HG03066 (cell line): ENCODE data around the gene IRAK3.

Experiments used
- ATAC-seq: cut with Tn5 transposase; IDR thresholded peaks from one replicate; pipeline ENCODE4 v1.9.1; 2021; ENCODE audit warnings: low read depth; ENCODE audit not compliant: unreplicated experiment

Gene IRAK3

DNA sequence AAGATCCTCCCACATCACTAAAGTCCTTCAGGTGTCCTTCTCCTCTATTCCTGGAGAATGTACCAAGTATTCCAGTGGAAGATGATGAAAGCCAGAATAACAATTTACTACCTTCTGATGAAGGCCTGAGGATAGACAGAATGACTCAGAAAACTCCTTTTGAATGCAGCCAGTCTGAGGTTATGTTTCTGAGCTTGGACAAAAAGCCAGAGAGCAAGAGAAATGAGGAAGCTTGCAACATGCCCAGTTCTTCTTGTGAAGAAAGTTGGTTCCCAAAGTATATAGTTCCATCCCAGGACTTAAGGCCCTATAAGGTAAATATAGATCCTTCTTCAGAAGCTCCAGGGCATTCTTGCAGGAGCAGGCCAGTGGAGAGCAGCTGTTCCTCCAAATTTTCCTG lies 58.7 kb downstream of the IRAK3 start:
- ATAC-seq: no peak

DNA sequence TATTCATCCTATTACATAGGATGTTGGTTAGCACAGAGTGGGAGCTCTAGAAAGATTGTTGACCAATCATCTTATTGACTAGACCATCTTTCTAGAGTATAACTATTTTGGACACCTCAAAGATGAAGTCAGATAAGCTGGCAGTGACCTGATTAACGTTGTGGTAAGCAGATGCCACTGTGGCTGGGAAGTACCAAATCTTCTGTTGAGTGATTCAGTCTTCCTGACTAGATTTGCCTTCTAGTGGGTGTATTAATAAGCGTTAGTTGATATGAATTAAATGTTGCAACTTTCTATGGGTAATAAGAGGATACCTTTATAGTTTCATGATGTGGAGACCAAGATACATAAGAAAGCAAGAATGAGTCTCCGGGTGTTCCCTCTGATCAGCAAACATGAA lies 62.0 kb downstream of the IRAK3 start:
- ATAC-seq: no peak

DNA sequence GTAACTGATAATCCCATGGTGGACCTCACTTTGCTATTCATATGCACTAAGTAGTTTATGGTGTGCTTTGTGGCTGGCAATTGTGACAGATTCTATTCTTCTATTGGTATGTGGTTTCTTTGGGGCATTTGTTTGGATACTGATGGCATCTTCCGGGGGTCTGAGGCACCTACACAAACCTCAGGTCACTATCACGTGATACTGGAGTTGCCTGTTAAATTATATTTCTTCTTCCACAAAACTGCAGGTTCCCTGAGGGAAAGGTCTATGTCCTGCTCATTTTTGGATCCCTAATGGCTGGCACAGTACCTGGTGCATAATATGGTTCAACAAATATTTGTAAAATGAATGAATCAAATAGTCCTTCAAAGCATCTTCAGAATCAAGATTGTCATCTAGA lies 63.8 kb downstream of the IRAK3 start:
- ATAC-seq: no peak

DNA sequence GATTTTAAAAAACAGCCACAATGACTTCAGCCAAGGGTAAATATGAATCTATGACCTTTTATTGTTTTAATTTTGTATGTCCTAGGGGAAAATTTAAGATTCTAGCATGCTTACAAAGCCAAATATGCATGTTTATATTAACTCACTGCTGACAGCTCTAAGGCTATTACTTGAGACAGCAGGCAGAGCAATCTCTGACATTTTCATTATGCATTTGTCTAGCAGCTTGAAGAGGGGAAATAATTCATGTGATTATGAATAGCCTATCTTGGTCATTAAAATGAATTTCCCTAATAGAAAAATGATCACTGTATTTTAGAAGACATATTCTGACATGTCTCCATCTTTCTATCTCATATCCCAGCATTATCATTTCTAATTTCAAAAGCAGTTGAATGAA lies 66.7 kb downstream of the IRAK3 start:
- ATAC-seq: no peak

DNA sequence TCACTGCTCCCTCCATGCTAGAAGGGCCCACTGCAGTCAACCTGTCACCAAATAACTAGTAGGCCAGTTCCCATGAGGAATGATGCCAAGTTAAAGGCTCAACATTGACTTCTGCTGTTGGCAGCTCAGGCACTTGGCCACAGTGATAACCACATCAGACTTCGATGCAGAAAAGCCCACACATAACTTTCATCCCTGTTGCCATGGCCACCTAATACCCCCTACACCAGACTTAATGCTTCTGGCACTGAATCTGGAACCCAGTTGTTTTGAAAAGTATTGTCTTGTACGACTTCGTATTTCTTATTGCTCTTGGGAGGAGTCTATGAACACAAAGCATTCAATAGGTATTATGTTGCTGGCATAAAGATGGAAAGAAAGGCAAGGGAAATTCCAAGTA lies 69.0 kb downstream of the IRAK3 start:
- no peak for ATAC-seq

DNA sequence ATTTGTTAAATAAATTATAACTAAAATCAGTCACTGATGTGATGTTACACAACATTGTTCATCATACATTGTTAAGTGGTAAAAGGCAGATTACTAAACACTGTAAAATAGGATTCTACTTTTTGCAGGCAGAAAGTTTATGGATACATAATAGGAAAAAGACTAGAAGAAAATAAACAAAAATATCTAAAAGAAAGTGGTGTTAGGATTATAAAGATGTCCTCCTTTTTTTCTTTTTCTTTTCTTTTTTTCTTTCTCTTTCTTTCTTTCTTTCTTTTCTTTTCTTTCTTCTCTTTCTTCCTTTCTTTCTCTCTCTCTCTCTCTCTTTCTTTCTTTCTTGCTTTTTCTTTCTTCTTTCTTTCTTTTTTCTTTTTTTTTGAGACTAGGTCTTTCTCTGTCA lies 73.7 kb downstream of the IRAK3 start:
- ATAC-seq: no peak

DNA sequence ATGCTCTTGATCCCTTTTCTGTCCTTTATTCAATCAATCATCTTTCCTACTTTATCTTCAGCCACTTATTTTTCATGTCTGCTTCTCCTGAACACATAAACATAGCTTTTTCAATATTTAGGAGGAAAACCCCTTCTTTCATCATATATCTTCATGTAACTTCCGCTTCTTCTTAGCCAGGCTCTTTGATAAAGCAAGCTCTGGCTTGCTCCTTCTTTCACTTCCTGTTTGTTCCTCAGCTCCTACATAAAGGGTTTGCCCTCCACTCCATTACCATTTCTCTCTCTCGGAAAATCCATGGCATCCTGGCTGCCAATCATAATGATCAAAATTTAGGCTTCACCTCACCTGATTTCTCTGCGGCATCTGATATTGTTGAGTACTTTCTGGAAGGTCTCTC lies 79.5 kb downstream of the IRAK3 start:
- no peak for ATAC-seq

DNA sequence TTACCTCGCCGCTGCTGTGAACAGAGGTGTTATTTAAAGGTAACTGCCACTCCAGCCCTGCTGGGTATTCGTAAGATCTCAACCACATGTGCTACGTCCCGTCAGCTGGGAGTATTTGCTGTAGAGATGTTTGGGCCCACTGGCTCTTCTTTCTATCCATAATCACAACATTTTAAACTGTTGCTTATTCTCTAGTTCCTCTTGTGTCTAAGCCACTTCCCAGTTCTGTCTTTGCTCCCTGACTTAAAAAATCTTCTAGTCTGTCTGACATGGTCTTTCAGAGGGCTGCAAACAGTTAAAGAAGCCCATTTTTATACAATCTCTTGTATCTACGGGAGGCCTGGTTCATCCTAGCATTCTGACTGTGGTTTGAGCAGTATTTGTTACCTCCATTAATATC lies 80.1 kb downstream of the IRAK3 start:
- ATAC-seq: no peak

DNA sequence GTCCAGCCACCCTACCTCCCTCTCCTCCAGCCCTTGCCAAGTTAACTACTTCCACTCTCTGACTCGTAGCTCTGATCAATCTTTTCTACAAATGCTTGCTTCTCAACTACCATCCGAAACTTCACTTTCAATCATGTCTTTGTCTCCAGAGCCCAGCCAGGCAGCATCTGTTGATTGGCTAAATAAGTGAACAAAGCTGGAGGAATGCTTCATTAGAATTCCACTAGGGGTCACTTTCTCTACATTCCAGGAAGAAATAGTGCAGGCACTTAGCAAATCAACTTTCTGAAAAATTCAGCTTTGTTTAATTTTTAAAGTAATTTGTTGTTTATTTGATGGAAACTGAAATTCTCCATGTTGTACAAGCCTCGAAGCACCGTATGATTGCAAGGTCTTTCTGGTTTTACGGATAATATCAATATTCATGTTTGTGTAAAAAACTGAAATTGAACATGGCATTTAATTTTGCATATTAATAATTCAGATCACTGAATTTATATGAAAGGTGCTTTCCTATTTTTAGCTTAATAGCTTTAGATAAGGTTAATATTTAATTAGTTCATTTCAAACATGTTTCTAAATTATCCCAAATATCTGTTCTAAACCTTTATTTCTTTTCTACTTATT lies 80.9 kb downstream of the IRAK3 start:
- peak; percentile 76 for ATAC-seq

DNA sequence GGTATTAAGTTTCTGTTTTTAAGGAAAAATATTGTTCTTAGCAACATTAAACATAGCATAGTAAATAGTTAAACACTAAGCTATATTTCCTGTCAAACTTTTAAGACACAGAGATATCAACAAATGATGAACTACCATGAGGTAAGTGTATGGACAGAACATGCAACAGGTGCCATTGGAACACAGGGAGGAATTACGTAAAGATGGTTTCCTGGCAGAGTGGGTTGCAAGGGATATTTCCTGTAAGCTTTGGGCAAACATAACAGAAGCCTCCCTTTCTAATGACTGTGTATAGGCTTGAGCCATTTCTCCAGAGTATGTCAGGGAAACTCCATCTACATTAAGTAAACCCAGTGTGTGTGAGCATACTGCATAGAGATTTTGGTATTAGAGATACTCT lies 81.6 kb downstream of the IRAK3 start:
- ATAC-seq: no peak

DNA sequence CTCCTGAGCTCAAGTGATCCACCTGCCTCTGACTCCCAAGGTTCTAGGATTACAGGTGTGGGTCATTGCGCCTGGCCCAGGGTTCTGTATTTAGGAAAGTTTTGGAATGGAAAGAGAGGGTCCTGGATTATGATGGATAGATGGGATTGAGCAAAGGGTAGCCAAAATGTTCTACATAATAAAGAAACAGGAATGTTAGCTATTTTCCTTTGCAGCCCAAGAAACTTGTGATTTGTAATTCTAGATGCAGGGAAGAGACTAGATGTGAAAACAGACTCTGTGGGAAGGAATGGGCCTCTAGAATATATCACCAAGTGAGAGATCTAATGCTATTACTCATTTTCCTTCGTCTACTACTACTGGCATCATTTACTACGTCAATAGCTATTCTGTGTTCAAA lies 83.6 kb downstream of the IRAK3 start:
- no peak for ATAC-seq

DNA sequence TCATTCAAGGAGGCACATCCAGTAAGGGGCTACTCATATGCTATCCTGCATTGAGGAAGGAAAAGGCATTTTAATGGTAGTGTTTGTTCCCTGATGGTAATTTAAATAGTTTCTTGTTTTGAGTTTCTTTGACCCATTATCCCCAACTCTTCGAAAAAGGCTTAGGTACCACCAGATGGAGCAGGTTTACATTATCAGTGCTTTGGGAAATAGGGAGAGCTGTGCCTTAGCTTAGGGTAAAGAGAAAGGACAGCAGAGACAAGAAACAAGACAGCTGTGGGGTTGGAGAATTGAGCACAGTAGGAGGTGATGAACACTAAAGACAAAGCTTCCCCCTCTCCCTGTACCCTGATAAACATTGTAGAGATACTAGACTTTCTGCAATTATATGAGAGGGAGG lies 84.1 kb downstream of the IRAK3 start:
- ATAC-seq: no peak

DNA sequence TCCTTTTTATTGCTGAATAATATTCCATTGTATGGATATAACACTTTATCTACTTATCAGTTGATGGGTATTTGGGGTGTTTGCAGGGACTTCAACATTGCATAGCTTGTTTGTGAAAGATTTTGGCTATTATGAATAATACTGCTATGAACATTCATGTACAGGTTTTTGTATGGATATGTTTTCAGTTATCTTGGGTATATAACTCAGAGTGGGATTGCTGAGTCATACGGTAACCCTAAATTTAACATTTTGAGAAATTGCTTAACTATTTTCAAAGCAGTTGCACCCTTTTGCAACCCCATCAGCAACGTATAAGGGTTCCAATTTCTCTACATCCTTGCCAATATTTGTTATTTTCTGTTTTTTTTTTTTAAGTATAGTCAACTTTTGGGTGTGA lies 86.0 kb downstream of the IRAK3 start:
- ATAC-seq: no peak

DNA sequence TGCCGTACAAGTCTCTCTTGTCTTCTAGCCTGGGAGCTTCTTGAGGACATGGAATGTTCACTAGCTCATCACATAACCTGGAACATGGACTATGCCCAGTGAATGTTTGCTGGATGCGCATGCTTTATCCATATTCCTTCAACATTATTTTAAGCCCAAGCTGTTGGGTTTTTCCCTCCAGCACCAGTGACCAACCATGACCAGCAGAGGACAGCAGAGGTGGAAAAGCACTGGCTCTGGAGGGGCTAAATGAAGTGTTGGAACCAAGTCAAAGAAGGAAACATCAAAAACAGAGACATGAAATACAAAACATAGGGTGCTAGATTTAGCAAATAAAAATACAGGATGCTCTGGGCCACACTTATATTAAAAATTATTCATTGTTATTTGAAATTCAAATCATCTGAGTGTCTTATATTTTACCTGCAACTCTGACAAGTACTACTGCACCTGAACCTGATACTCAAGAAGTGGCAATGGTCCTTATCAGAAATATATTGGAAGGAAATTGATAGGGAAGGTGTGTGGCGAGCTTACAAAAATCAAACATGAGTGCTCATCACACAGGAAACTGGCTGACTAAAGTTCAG lies 90.2 kb downstream of the IRAK3 start:
- ATAC-seq: no peak

DNA sequence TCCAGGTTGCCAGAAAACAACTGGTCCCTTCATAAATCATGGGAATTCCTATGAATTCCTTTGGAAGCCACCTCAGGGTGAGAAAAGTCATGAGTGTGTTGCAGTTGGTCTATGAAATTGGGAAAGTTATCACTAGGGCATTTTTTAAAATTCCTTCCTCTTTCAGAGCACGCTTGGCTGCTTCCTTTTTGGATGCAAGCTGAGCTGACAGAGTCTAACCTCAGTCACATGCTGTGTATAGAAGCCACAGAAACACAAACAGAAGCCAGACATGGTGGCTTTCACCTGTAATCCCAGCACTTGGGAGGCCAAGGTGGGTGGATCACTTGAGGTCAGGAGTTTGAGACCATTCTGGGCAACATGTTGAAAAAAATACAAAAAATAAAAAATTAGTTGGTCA lies 91.5 kb downstream of the IRAK3 start:
- ATAC-seq: no peak

DNA sequence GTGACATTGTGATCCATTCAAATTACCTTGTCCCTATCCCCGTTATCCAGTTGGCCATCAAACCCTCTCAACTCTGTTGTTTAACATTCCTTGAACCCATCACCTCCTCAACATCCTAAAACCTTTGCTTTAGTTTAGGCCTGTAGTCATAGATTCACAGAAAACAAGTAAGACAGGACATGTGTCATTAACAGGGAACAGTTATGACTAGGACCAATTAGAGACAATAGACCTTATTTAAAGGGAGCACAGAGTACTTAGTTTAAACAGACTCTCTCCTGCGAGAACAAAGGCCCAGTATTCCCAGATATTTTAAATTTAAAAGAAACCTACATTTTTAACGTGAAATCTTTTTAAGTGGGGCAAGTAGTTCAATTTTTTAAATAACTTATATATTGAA lies 93.2 kb downstream of the IRAK3 start:
- no peak for ATAC-seq

DNA sequence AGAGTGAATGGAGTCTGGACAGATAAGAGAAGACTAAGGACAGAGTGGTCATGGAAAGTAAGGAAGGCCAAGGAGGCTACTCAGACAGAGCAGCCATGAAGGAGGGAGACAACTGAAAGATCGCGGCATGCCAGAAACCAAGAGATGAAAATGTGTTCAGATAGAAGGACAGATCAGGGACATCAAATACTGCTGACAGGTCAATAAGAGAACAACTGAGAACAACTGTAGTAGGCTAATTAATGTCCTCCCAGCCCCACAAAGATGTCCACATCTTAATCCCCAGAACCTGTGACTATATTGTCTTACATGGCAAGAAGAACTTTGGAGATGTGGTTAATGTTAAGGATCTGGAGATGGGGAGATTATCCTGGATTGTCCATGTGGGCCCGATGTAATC lies 98.3 kb downstream of the IRAK3 start:
- ATAC-seq: no peak

DNA sequence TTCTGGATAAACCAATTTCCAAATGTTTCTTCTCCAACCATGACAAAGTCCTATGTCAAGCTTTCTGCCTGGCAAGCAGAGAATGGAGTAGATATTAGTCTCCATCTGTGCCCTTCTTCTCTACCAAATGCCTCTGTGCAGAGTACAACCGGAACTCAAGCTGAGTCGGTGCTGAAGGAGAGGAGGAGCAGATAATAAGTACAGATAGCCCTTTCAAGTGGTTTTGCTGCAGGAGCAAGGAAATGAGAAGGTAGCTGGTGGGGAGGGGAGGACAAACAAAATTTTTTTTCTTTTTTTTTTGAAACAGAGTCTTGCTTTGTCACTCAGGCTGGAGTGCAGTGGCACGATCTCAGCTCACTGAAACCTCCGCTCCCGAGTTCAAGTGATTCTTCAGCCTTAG lies 99.1 kb downstream of the IRAK3 start:
- ATAC-seq: no peak

DNA sequence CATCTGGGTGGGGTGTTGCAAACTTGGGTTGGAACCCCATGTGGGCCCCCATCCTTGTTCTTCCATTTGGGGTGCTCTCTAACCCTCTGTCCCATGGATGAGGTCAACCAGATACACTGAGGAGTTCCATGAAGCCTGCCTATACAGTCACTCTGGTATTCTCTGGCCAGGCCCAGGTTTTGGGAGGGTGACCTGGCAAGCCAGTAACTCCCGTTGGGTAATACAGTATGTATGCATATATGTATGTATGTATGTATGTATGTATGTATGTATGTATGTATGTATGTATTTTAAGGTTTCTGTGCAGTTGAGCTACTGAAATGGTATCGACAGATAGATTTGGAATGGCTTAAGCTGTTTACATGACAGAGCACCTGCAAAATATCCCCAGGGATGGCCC lies 100.5 kb downstream of the IRAK3 start:
- no peak for ATAC-seq

DNA sequence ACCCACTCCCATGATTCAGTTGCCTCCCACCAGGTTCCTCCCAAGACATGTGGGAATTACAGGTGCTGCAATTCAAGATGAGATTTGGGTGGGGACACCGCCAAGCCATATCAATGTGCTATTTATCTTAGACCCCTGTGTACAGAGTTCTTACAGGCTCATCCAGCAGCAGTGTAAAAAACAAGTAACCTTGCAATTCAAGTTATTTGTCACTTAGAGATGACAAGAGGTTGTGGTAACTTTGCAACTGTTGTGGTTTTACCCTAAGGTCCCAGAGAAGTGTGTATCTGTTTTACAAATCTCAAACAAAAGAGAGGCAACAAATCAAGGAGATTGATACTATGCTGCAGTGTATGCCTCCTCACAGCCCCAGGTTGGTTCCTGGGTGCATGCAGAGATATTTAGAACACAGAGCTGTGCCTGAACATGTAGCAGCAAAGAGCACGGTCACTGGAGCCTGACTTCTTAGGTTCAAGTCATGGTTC lies 101.7 kb downstream of the IRAK3 start:
- ATAC-seq: no peak

DNA sequence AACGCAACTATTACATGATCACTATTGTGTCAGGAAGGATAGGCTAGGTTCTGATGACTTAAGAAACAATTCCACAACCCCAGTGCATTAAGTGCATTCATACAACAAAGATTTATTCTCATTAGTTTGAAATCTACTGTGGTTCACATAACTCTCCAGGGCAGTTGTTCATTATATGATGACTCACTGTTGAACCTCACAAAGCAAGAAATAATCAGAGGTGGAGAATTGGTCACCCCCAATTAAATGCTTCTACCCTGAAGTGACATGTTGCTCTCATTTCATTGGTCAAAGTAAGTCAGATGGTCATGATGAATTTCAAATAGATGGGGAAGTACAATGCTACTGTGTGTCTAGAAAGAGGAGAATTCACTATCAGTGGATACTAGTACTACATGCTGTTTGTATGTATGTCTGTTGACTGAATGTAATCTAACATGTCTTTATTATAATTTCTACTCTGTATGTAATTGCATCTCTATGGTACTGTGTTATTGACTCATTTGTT lies 107.2 kb downstream of the IRAK3 start:
- no peak for ATAC-seq

DNA sequence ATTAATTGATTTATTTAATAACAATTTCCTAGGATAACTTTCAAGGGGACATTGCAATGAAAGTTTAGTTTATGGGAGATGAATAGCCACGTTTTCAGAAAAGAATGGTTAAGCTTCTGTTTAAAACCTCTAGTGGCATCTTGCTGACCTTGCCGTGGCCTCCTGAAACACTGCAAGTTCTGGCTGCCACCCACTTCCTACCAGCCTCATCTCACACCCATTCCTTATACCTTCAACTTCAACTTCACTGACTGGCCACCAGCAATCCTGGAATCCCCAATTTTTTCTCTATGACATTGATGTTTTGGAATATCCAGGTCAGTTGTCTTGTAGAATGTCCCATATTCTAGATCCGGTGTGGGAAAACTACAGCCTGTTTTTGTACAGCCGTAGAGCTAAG lies 108.1 kb downstream of the IRAK3 start:
- no peak for ATAC-seq

DNA sequence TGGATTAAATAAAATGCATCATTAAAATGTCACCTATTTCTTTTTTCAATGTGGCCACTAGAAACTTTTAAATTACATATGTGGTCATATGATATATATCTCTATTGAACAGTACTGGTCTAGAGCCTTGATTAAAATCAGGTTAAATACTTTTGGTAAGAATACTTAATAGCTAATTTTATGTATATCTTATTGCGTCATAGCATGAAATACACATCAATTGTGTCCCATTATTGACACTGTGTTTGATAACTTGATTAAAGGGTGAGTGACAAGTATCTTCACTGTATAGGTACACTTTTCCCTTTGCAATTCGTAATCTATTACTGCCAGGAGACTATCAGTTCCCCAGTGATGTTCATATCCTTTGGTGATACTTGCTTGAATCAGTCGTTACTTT lies 108.9 kb downstream of the IRAK3 start:
- ATAC-seq: no peak
